NCI-H345 (cell line): ENCODE results near the gene ACO1.

Experiments
- DNase-seq: peaks from one replicate; lab custom pipeline; 2025; lab: John Stamatoyannopoulos, UW

ACO1 gene

GRCh38 chr9:32422237-32422806 is 37.9 kb downstream of the ACO1 start:
- no peak for DNase-seq

- DNase-seq: no peak
These were observed 38.9 kb downstream of the ACO1 start for GRCh38 chr9:32423371-32423770.

- DNase-seq: no peak
These were observed 40.2 kb downstream of the ACO1 start for GRCh38 chr9:32424616-32425015.

- DNase-seq: no peak
These were observed 42.0 kb downstream of the ACO1 start for GRCh38 chr9:32426278-32426939.

GRCh38 chr9:32427111-32427873 is 42.8 kb downstream of the ACO1 start:
- no peak for DNase-seq

GRCh38 chr9:32430720-32431119 is 46.3 kb downstream of the ACO1 start:
- DNase-seq: no peak

- DNase-seq: no peak
These were observed 46.8 kb downstream of the ACO1 start for GRCh38 chr9:32431196-32431595.

GRCh38 chr9:32431940-32432555 is 47.6 kb downstream of the ACO1 start:
- DNase-seq: peak; percentile 12

- no peak for DNase-seq
These were observed 50.4 kb downstream of the ACO1 start for GRCh38 chr9:32434892-32435291.

GRCh38 chr9:32441678-32442077 is 57.2 kb downstream of the ACO1 start:
- DNase-seq: no peak

GRCh38 chr9:32442433-32442832 is 58.0 kb downstream of the ACO1 start:
- no peak for DNase-seq

- DNase-seq: no peak
These were observed 65.5 kb downstream of the ACO1 start for GRCh38 chr9:32449969-32450368.

GRCh38 chr9:32454280-32454679 is 69.8 kb downstream of the ACO1 start:
- no peak for DNase-seq

- DNase-seq: no peak
These were observed 71.3 kb downstream of the ACO1 start for GRCh38 chr9:32455738-32456137.

GRCh38 chr9:32456564-32456963 is 72.1 kb downstream of the ACO1 start:
- DNase-seq: no peak

GRCh38 chr9:32463500-32464293 is 79.3 kb downstream of the ACO1 start:
- no peak for DNase-seq

GRCh38 chr9:32468740-32469139 is 84.3 kb downstream of the ACO1 start:
- no peak for DNase-seq

GRCh38 chr9:32472344-32472743 is 87.9 kb downstream of the ACO1 start:
- DNase-seq: no peak

GRCh38 chr9:32483343-32483742 is 98.9 kb downstream of the ACO1 start:
- no peak for DNase-seq

- no peak for DNase-seq
These were observed 102.6 kb downstream of the ACO1 start for GRCh38 chr9:32486839-32487562.

GRCh38 chr9:32487981-32488380 is 103.5 kb downstream of the ACO1 start:
- no peak for DNase-seq
